Natural killer cell treated with Interleukin-12 subunit alpha and Interleukin-12 subunit beta and Interleukin-15 and Interleukin-18, amount 100 ng/mL, for 72 hours (primary cell): ENCODE results near the gene TMCO5A. TPM values are rescaled to one million over a fixed set of nuclear protein-coding genes. Genes with fewer than 3 reads are reported as not detected.

Experiments used
- ATAC-seq, 2 donors: fragments of 150-1000 bp; cut with Tn5 transposase in 1 of 2; sonication (Bioruptor Pico), chemical (Tn5 transposase) in 1 of 2; 2 replicates each; pipeline ENCODE4 v1.10.0; 2021
- DNase-seq: peaks from one replicate; pipeline ENCODE4 v3.0.0; 2022; ENCODE audit warnings: low spot score
- H3K27ac Mint-ChIP-seq, 2 donors: 1 replicate in 1 of 2; 2 replicates in 1 of 2; pipeline ENCODE4 v1.8.0; 2022; ENCODE audit warnings: mixed read lengths in 2 of 2, mild to moderate bottlenecking in 1 of 2, moderate library complexity in 1 of 2
- H3K27me3 Mint-ChIP-seq, 2 donors: 1 replicate in 1 of 2; 2 replicates in 1 of 2; pipeline ENCODE4 v1.8.0; 2022; ENCODE audit warnings: mixed read lengths in 2 of 2
- H3K36me3 Mint-ChIP-seq: one replicate; pipeline ENCODE4 v1.8.0; 2022; ENCODE audit warnings: mixed read lengths
- H3K4me1 Mint-ChIP-seq, 2 donors: 1 replicate in 1 of 2; 2 replicates in 1 of 2; pipeline ENCODE4 v1.8.0; 2022; ENCODE audit warnings: low read depth in 2 of 2, mixed read lengths in 2 of 2, mild to moderate bottlenecking in 1 of 2
- H3K4me3 Mint-ChIP-seq: one replicate; pipeline ENCODE4 v1.8.0; 2022; ENCODE audit warnings: mixed read lengths
- H3K9me3 Mint-ChIP-seq: 2 replicates; pipeline ENCODE4 v1.8.0; 2022; ENCODE audit warnings: mixed read lengths
- total RNA-seq, 2 donors: library from RNA; stranded (reverse); gene quantifications; one replicate each; pipeline ENCODE4 v1.2.3, GENCODE V29; 2022

The TMCO5A gene
- not detected for total RNA-seq

- ATAC-seq, result no peak
- H3K9me3 Mint-ChIP-seq, result peaks cover 8% of the 10 kb centered on the region
Observed at GRCh38 chr15:37934340-37934739, at the start of gene TMCO5A. Gene TMCO5A, plus strand, starts transcription at chr15:37934640. Its CDS starts 1,684 bp downstream, at chr15:37936324.

GRCh38 chr15:37885651-37886050 is 48.8 kb upstream of the TMCO5A start:
- Mint-ChIP-seq H3K4me1 (no peaks in the 10 kb centered on the region), H3K27me3 (peaks cover 7 to 25% of the 10 kb centered on the region in 2 donors), H3K4me3 (no peak overlapping the region), H3K27ac (no peak overlapping the region), H3K9me3 (no peaks in the 10 kb centered on the region), H3K36me3 (no peaks in the 10 kb centered on the region)
- ATAC-seq, result no peak
- DNase-seq, result no peak

More at GRCh38 chr15:37934340-37934739, at the start of gene TMCO5A:
- Mint-ChIP-seq H3K4me3 (no peak within 1 kb of the TSS), H3K27ac (no peak within 1 kb of the TSS), H3K36me3 (no peaks in the 10 kb centered on the region), H3K27me3 (peaks cover 11 to 28% of the 10 kb centered on the region in 2 donors), H3K4me1 (no peaks in the 10 kb centered on the region)
- no peak for DNase-seq

GRCh38 chr15:37888356-37888755 is 46.1 kb upstream of the TMCO5A start:
- no peak for DNase-seq
- Mint-ChIP-seq H3K4me1 (no peaks in the 10 kb centered on the region), H3K27ac (no peak overlapping the region), H3K36me3 (no peaks in the 10 kb centered on the region), H3K4me3 (no peak overlapping the region), H3K9me3 (no peaks in the 10 kb centered on the region), H3K27me3 (peaks cover 0 to 23% of the 10 kb centered on the region in 2 donors)
- ATAC-seq, result no peak

- H3K9me3 Mint-ChIP-seq, result no peaks in the 10 kb centered on the region
- no peak overlapping the region for H3K27ac Mint-ChIP-seq
- no peaks in the 10 kb centered on the region for H3K36me3 Mint-ChIP-seq
- H3K4me1 Mint-ChIP-seq, result no peaks in the 10 kb centered on the region
- no peak for ATAC-seq
- H3K27me3 Mint-ChIP-seq, result peaks cover 0 to 6% of the 10 kb centered on the region in 2 donors
- no peak overlapping the region for H3K4me3 Mint-ChIP-seq
- DNase-seq, result no peak
Observed at GRCh38 chr15:37891766-37892368, 42.6 kb upstream of the TMCO5A start.

- DNase-seq (no peak), ATAC-seq (no peak)
- Mint-ChIP-seq H3K4me1 (no peaks in the 10 kb centered on the region), H3K27me3 (peaks cover 4 to 6% of the 10 kb centered on the region in 2 donors), H3K36me3 (no peaks in the 10 kb centered on the region), H3K27ac (no peak overlapping the region), H3K9me3 (no peaks in the 10 kb centered on the region), H3K4me3 (no peak overlapping the region)
Observed at GRCh38 chr15:37893309-37893708, 41.1 kb upstream of the TMCO5A start.

GRCh38 chr15:37898362-37898761 is 36.1 kb upstream of the TMCO5A start:
- H3K36me3 Mint-ChIP-seq, result no peaks in the 10 kb centered on the region
- no peak for ATAC-seq
- H3K4me1 Mint-ChIP-seq, result no peaks in the 10 kb centered on the region
- H3K4me3 Mint-ChIP-seq, result no peak overlapping the region
- DNase-seq, result no peak
- H3K27me3 Mint-ChIP-seq, result peaks cover 0 to 4% of the 10 kb centered on the region in 2 donors
- no peaks in the 10 kb centered on the region for H3K9me3 Mint-ChIP-seq
- H3K27ac Mint-ChIP-seq, result no peak overlapping the region

GRCh38 chr15:37900326-37901221 is 33.9 kb upstream of the TMCO5A start:
- Mint-ChIP-seq H3K27me3 (peaks cover 0 to 4% of the 10 kb centered on the region in 2 donors), H3K4me3 (no peak overlapping the region), H3K4me1 (no peaks in the 10 kb centered on the region), H3K9me3 (no peaks in the 10 kb centered on the region), H3K36me3 (no peaks in the 10 kb centered on the region), H3K27ac (no peak overlapping the region)
- ATAC-seq (no peak), DNase-seq (no peak)

GRCh38 chr15:37902126-37902525 is 32.3 kb upstream of the TMCO5A start:
- no peak for ATAC-seq
- no peaks in the 10 kb centered on the region for H3K9me3 Mint-ChIP-seq
- no peak overlapping the region for H3K4me3 Mint-ChIP-seq
- H3K27me3 Mint-ChIP-seq, result peaks cover 0 to 4% of the 10 kb centered on the region in 2 donors
- no peaks in the 10 kb centered on the region for H3K4me1 Mint-ChIP-seq
- no peak for DNase-seq
- H3K36me3 Mint-ChIP-seq, result no peaks in the 10 kb centered on the region
- no peak overlapping the region for H3K27ac Mint-ChIP-seq

GRCh38 chr15:37903919-37904625 is 30.4 kb upstream of the TMCO5A start:
- Mint-ChIP-seq H3K9me3 (no peaks in the 10 kb centered on the region), H3K4me3 (no peak overlapping the region), H3K4me1 (no peaks in the 10 kb centered on the region), H3K36me3 (no peaks in the 10 kb centered on the region), H3K27ac (no peak overlapping the region), H3K27me3 (peaks cover 0 to 1% of the 10 kb centered on the region in 2 donors)
- ATAC-seq, result no peak
- no peak for DNase-seq

- H3K27me3 Mint-ChIP-seq, result peaks cover 5 to 9% of the 10 kb centered on the region in 2 donors
- H3K27ac Mint-ChIP-seq, result no peak overlapping the region
- H3K9me3 Mint-ChIP-seq, result no peaks in the 10 kb centered on the region
- ATAC-seq (no peak), DNase-seq (no peak)
- H3K36me3 Mint-ChIP-seq, result no peaks in the 10 kb centered on the region
- H3K4me3 Mint-ChIP-seq, result no peak overlapping the region
- no peaks in the 10 kb centered on the region for H3K4me1 Mint-ChIP-seq
Observed at GRCh38 chr15:37907136-37907535, 27.3 kb upstream of the TMCO5A start.

- Mint-ChIP-seq H3K9me3 (peaks cover 15% of the 10 kb centered on the region), H3K27ac (no peak overlapping the region), H3K36me3 (peaks cover 7% of the 10 kb centered on the region), H3K27me3 (peaks cover 9 to 28% of the 10 kb centered on the region in 2 donors), H3K4me3 (no peak overlapping the region), H3K4me1 (no peaks in the 10 kb centered on the region)
- DNase-seq (no peak), ATAC-seq (no peak)
Observed at GRCh38 chr15:37921527-37922385, 12.7 kb upstream of the TMCO5A start.

- Mint-ChIP-seq H3K27me3 (peaks cover 6 to 31% of the 10 kb centered on the region in 2 donors), H3K4me3 (no peak overlapping the region), H3K9me3 (peaks cover 9% of the 10 kb centered on the region), H3K27ac (no peak overlapping the region), H3K36me3 (peaks cover 7% of the 10 kb centered on the region), H3K4me1 (no peaks in the 10 kb centered on the region)
- DNase-seq (no peak), ATAC-seq (no peak)
Observed at GRCh38 chr15:37926136-37926535, 8.3 kb upstream of the TMCO5A start.

GRCh38 chr15:37929238-37929637 is 5.2 kb upstream of the TMCO5A start:
- no peaks in the 10 kb centered on the region for H3K4me1 Mint-ChIP-seq
- peaks cover 6% of the 10 kb centered on the region for H3K9me3 Mint-ChIP-seq
- H3K4me3 Mint-ChIP-seq, result no peak overlapping the region
- H3K27me3 Mint-ChIP-seq, result peaks cover 7 to 27% of the 10 kb centered on the region in 2 donors
- no peaks in the 10 kb centered on the region for H3K36me3 Mint-ChIP-seq
- no peak for ATAC-seq
- DNase-seq, result no peak
- no peak overlapping the region for H3K27ac Mint-ChIP-seq
